Spleen (tissue), 11 donors: ENCODE measurements around the gene TAF4. TPM values are rescaled to one million over a fixed set of nuclear protein-coding genes. Genes with fewer than 3 reads are reported as not detected.

ENCODE experiments used
- DNase-seq: peaks from one replicate; pipeline ENCODE4 v3.0.0-alpha.2; 2020
- H3K27ac ChIP-seq, 8 donors: fragments of 200-600 bp; sonication (generic) in 7 of 8; 1 replicate in 4 of 8; 2 replicates in 4 of 8; pipeline versions ENCODE4 v1.5.0 to v1.8.0; 2016 to 2021; ENCODE audit warnings: inconsistent platforms in 4 of 8, mild to moderate bottlenecking in 4 of 8, moderate library complexity in 1 of 8
- H3K27me3 ChIP-seq, 7 donors: fragments of 200-600 bp; sonication (generic) in 6 of 7; replicated peaks in 1 of 7; 1 replicate in 4 of 7; 2 replicates in 3 of 7; pipeline versions ENCODE4 v1.5.0 to v1.8.0; 2016 to 2021; ENCODE audit warnings: inconsistent platforms in 3 of 7, mild to moderate bottlenecking in 1 of 7
- H3K36me3 ChIP-seq, 6 donors: fragments of 200-600 bp; sonication (generic) in 5 of 6; 1 replicate in 4 of 6; 2 replicates in 2 of 6; pipeline versions ENCODE4 v1.5.0 to v1.8.0; 2016 to 2021; ENCODE audit warnings: inconsistent platforms in 2 of 6
- H3K4me1 ChIP-seq, 6 donors: fragments of 200-600 bp; sonication (generic) in 5 of 6; 1 replicate in 3 of 6; 2 replicates in 3 of 6; pipeline versions ENCODE4 v1.5.0 to v1.8.0; 2016 to 2021; ENCODE audit warnings: inconsistent platforms in 3 of 6
- H3K4me3 ChIP-seq, 8 donors: fragments of 200-600 bp; sonication (generic) in 7 of 8; 1 replicate in 4 of 8; 2 replicates in 4 of 8; pipeline versions ENCODE4 v1.5.0 to v1.8.0; 2016 to 2021; ENCODE audit warnings: inconsistent platforms in 4 of 8, mild to moderate bottlenecking in 4 of 8, moderate library complexity in 2 of 8
- H3K9me3 ChIP-seq, 8 donors: fragments of 200-600 bp; sonication (generic) in 7 of 8; 1 replicate in 4 of 8; 2 replicates in 4 of 8; pipeline versions ENCODE4 v1.5.0 to v1.8.0; 2016 to 2021; ENCODE audit warnings: inconsistent platforms in 4 of 8
- CTCF ChIP-seq, 11 experiments: fragments of 200-600 bp in 7 of 11; fragments of 450-650 bp in 4 of 11; sonication (generic) in 4 of 11; IDR thresholded peaks in 8 of 11; conservative IDR thresholded peaks in 3 of 11; 1 replicate in 7 of 11; 2 replicates in 4 of 11; pipeline versions ENCODE4 v1.4.0 to v1.8.0; 2016 to 2021; ENCODE audit warnings: antibody characterized with exemption in 11 of 11, inconsistent platforms in 4 of 11, mild to moderate bottlenecking in 1 of 11
- POLR2A ChIP-seq, 3 donors: fragments of 450-650 bp; IDR thresholded peaks; one replicate each; pipeline ENCODE4 v1.5.1; 2017; ENCODE audit warnings: antibody characterized with exemption in 3 of 3, mild to moderate bottlenecking in 1 of 3
- POLR2AphosphoS5 ChIP-seq, 3 donors: sonication (generic); formaldehyde crosslinking; IDR thresholded peaks; one replicate each; pipeline ENCODE4 v1.5.1; 2017; ENCODE audit warnings: antibody characterized with exemption in 3 of 3
- WGBS, 5 donors: extraction: QIAGEN DNeasy Blood & Tissue Kit in 3 of 5; methylation state at CpG; one replicate each; pipeline versions ENCODE4 v1.1.5 to v1.1.7; 2013 to 2018; 5-methylcytosine and 5-hydroxymethylcytosine counted together
- intact Hi-C: fragments of 100-400 bp; cut with DNase I; formaldehyde crosslinking; loops from one replicate; pipeline ENCODE4 v1.15.0; 2023; ENCODE audit warnings: low total_unique reads
- polyA plus RNA-seq, 3 donors: library from polyadenylated mRNA; stranded (reverse); fragments of 200-250 nt; gene quantifications; one replicate each; pipeline ENCODE4 v1.2.1, GENCODE V29; 2013
- total RNA-seq, 7 donors: library from RNA; depleted of rRNA in 3 of 7; stranded (reverse); fragments of >200 nt in 3 of 7; fragmentation: NEBNext Ultra II Directional in 4 of 7; extraction: Animal tissue kit (Norgen Biotek cat#: 25700) in 4 of 7; gene quantifications; one replicate each; pipeline versions ENCODE4 v1.1.0 to v1.2.1, GENCODE V29; 2016 to 2021
- donor health status: healthy with polysubstance abuse.
- donor health status: DM: no; HTN: no; CAD: no; lungs with moderate emphysema.
- donor health status: DM: no; HTN: no; CAD: no.
- donor health status: Bipolar disorder and iron deficiency.
- donor health status: healthy.
- donor health status: DM: no; HTN: no; CAD: no.
- donor health status: DM: yes; HTN: yes; CAD: no.

Gene TAF4
- total and polyA plus RNA-seq, 10 donors = 4.3 to 28.3 (median 16.5) TPM

- H3K36me3 ChIP-seq = peaks cover 0 to 14% (median 0%) of the 10 kb centered on the region in 6 donors
- TF ChIP-seq POLR2A (IDR thresholded peaks at IDR 0.05) (no peak), CTCF (IDR thresholded peaks at IDR 0.05 in 8 of 11, conservative IDR thresholded peaks at IDR 0.05 in 3 of 11) (no peak), POLR2AphosphoS5 (IDR thresholded peaks at IDR 0.05) (no peak)
- H3K27ac ChIP-seq = peak overlapping the region in 1 of 8 donors; percentile 10
- DNase-seq = peak; percentile 80
- H3K4me3 ChIP-seq = peak overlapping the region in 6 of 8 donors; percentile 22 to 66 (median 40)
- H3K9me3 ChIP-seq = no peaks in the 10 kb centered on the region
- intact Hi-C loops = no loop called here
- peaks cover 34 to 75% (median 51%) of the 10 kb centered on the region in 6 donors for H3K4me1 ChIP-seq
- 80 to 90% (median 89%) methylated on average over 34 to 39 of the region's 39 CpGs for WGBS, 5 donors
- H3K27me3 ChIP-seq = no peaks in the 10 kb centered on the region
Observed at GRCh38 chr20:62063315-62063980, 2.2 kb downstream of the TAF4 start.

- TF ChIP-seq POLR2A (IDR thresholded peaks at IDR 0.05) (no peak), CTCF (IDR thresholded peaks at IDR 0.05 in 8 of 11, conservative IDR thresholded peaks at IDR 0.05 in 3 of 11) (no peak), POLR2AphosphoS5 (IDR thresholded peaks at IDR 0.05) (no peak)
- H3K27me3 ChIP-seq = no peaks in the 10 kb centered on the region
- no peak overlapping the region for H3K27ac ChIP-seq
- peak; percentile 33 for DNase-seq
- intact Hi-C loops = no loop called here
- H3K4me1 ChIP-seq = peaks cover 32 to 68% (median 47%) of the 10 kb centered on the region in 6 donors
- no peaks in the 10 kb centered on the region for H3K9me3 ChIP-seq
- 74 to 83% (median 82%) methylated on average over 12 of the region's 12 CpGs for WGBS, 5 donors
- H3K4me3 ChIP-seq = peak overlapping the region in 1 of 8 donors; percentile 66
- H3K36me3 ChIP-seq = peaks cover 0 to 14% (median 0%) of the 10 kb centered on the region in 6 donors
Observed at GRCh38 chr20:62062661-62063314, 2.9 kb downstream of the TAF4 start.

- H3K36me3 ChIP-seq = peaks cover 0 to 14% (median 0%) of the 10 kb centered on the region in 6 donors
- H3K9me3 ChIP-seq = no peaks in the 10 kb centered on the region
- no peaks in the 10 kb centered on the region for H3K27me3 ChIP-seq
- no peak overlapping the region for H3K27ac ChIP-seq
- H3K4me3 ChIP-seq = no peak overlapping the region
- intact Hi-C loops = no loop called here
- TF ChIP-seq CTCF (IDR thresholded peaks at IDR 0.05 in 8 of 11, conservative IDR thresholded peaks at IDR 0.05 in 3 of 11) (no peak), POLR2A (IDR thresholded peaks at IDR 0.05) (no peak), POLR2AphosphoS5 (IDR thresholded peaks at IDR 0.05) (no peak)
- WGBS, 5 donors = 77 to 89% (median 81%) methylated on average over 8 of the region's 8 CpGs
- peaks cover 23 to 64% (median 39%) of the 10 kb centered on the region in 6 donors for H3K4me1 ChIP-seq
- peak; percentile 35 for DNase-seq
Observed at GRCh38 chr20:62061851-62062423, 3.7 kb downstream of the TAF4 start.
